Omental fat pad (tissue), 4 donors: ENCODE data around the gene SPATA21. TPM values are rescaled to one million over a fixed set of nuclear protein-coding genes. Genes with fewer than 3 reads are reported as not detected.

ENCODE experiments used
- ATAC-seq: fragments of 150-250 bp; one replicate; pipeline ENCODE4 v1.9.1; 2016; ENCODE audit warnings: mild to moderate bottlenecking, moderate library complexity; ENCODE audit not compliant: low FRiP score
- DNase-seq: peaks from one replicate; pipeline ENCODE4 v3.0.0-alpha.2; 2019; ENCODE audit warnings: low spot score
- total RNA-seq, 4 donors: library from RNA; depleted of rRNA; stranded (reverse); fragments of >200 nt; gene quantifications; one replicate each; pipeline ENCODE4 v1.1.0, GENCODE V29; 2016
- TF ChIP-seq, protein P1 (sequence below), 3 donors: fragments of 450-650 bp; IDR thresholded peaks; one replicate each; pipeline ENCODE4 v1.5.1; 2016 to 2017; ENCODE audit warnings: antibody characterized with exemption in 3 of 3, mild to moderate bottlenecking in 3 of 3, moderate library complexity in 2 of 3

The SPATA21 gene
- total RNA-seq, 4 donors from 2014 or later = not detected

DNA sequence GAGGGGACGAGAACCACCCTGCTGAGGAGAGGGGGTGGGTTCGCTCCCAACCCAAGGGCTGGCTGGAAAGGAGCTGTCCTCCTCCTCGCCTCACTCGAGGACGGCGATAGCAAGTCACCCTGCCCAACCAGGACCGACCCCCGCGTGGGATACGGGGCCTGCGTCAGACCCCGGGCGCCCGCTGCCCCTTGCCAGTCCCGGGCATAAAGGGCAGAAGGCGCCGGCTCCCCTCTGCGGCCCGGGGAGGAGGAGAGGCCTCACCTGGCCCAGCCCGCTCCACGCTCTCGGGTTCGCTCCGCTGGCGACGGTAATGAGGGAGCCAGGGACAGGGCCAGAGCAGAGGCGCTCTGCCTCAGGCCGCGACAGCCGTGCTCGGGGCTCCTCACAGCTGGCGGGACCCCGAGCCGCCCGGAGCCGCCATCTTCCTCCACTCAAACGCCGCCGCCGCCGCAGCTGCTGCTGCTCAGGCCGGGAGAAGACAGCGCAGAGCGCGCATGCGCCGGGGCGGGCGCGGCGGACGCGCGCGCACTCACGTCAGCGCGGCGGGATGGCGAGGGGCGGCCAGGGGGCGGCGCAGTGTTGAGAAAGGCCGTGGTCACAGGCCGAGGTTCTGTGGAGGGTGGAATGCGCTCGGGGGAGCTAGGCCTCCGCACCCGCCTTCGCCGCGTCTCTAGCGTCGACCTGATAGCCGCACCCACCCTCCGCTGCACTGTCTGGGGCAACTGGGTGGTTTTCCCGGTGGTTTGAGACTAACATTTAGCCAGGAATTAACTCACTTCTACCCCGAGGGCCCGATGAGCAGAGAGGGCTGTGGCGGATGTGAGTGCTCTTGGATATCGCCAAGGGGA is 85.0 kb downstream of the SPATA21 start, which contains the start of gene FBXO42:
FBXO42 (minus strand) TSS at position 487 of the 848 bp plus-strand sequence. CDS start 37,062 bp downstream, outside the sequence.
- ATAC-seq (peak; percentile 96), DNase-seq (peak; percentile 71)
- TF ChIP-seq, protein P1, sequence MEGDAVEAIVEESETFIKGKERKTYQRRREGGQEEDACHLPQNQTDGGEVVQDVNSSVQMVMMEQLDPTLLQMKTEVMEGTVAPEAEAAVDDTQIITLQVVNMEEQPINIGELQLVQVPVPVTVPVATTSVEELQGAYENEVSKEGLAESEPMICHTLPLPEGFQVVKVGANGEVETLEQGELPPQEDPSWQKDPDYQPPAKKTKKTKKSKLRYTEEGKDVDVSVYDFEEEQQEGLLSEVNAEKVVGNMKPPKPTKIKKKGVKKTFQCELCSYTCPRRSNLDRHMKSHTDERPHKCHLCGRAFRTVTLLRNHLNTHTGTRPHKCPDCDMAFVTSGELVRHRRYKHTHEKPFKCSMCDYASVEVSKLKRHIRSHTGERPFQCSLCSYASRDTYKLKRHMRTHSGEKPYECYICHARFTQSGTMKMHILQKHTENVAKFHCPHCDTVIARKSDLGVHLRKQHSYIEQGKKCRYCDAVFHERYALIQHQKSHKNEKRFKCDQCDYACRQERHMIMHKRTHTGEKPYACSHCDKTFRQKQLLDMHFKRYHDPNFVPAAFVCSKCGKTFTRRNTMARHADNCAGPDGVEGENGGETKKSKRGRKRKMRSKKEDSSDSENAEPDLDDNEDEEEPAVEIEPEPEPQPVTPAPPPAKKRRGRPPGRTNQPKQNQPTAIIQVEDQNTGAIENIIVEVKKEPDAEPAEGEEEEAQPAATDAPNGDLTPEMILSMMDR (IDR thresholded peaks at IDR 0.05) = no peak

DNA sequence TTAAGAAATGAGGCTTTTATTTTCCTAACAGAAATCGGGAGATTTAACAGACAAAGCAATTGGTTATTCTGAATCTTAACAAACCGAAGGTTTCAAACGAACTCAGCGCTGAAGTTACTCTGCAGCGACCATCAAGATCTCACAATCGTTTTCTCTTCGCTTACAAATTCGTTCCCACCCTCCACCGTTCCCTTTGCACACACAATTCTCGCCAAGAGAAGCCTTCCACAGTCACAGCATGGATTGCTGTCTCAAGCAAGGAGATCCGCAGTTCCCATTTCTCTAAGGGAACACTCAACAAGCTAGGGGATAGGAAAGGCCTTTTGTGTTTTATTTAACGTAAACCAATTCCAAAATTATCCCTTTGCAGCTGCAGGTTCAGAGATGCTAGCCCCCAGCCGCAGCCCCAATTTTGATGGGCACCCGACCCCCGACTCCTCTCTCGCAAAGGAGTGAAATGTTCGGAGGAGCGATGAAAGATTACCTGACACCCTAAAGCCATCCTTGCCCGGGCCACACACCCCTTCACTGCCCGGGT is 85.7 kb downstream of the SPATA21 start:
- no peak for ATAC-seq
- DNase-seq = no peak
- TF ChIP-seq, protein P1 (IDR thresholded peaks at IDR 0.05) = no peak

DNA sequence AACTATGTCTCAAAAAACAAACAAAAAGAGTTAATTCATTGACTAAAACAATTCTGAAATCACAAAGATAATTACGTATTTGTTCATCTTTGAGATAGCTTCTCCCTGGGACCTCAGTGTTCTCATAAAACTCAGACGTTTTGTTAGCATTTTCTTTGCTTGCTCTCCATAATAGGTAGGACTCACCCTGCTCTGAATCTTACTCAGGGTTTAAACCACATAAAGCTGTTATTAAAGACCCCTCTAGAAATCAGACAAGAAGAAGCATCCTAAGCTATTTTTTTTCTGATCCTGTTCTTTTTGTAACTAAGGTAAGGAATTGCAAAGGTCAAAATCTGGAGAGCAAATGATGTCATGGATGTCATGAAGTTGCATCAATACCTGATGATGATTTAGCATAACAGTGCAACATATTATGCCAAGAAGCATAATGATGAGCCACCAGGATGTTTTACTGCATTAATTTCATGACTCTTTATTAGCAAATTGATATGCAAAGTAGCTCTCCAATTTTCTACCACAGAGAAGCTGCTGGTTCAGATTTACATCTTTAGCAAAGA is 87.3 kb downstream of the SPATA21 start:
- TF ChIP-seq, protein P1 (IDR thresholded peaks at IDR 0.05) = no peak
- ATAC-seq = no peak
- no peak for DNase-seq

Other genes with a start within 250 kb of the SPATA21 start
- 10 to 100 TPM in 1 of 4 donors, 1 to 10 TPM in 3; 2.6 to 10.6 (median 3.9) TPM for gene ARHGEF19, start 224.8 kb downstream of the SPATA21 start, total RNA-seq
- 10 to 100 TPM in 1 of 4 donors, 1 to 10 TPM in 3; 2.0 to 13.3 (median 4.7) TPM for gene CPLANE2, start 200.2 kb downstream of the SPATA21 start, total RNA-seq
- gene FBXO42, start 84.9 kb downstream of the SPATA21 start, total RNA-seq = 10 to 100 TPM; 16.1 to 29.8 (median 19.2) TPM
- gene SZRD1, start 70.2 kb downstream of the SPATA21 start, total RNA-seq = 10 to 100 TPM; 73.1 to 80.5 (median 77.7) TPM
- gene NECAP2, start 3.3 kb upstream of the SPATA21 start, total RNA-seq = 10 to 100 TPM; 46.9 to 89.5 (median 60.4) TPM
- gene RNU1-1, start 76.9 kb upstream of the SPATA21 start, total RNA-seq = under 1 TPM; under 0.01 TPM
- 10 to 100 TPM; 22.9 to 63.6 (median 41.6) TPM for gene NBPF1, start 176.1 kb upstream of the SPATA21 start, total RNA-seq
- gene RNU1-3, start 229.5 kb upstream of the SPATA21 start, total RNA-seq = under 1 TPM; under 0.01 TPM